WERI-Rb-1 (cell line): ENCODE results near the gene OR2M5.

ENCODE experiments used
- DNase-seq: peaks from one replicate; pipeline ENCODE4 v3.0.0-alpha.2; 2020
- H3K27ac ChIP-seq: fragments of 250-450 bp; sonication (Bioruptor Pico); 2 replicates; pipeline ENCODE4 v1.5.1; 2020; ENCODE audit warnings: mild to moderate bottlenecking, moderate library complexity
- H3K27me3 ChIP-seq: fragments of 250-450 bp; sonication (Bioruptor Pico); 2 replicates; pipeline ENCODE4 v1.5.1; 2021; ENCODE audit warnings: mild to moderate bottlenecking, low read depth, moderate library complexity; ENCODE audit not compliant: insufficient read depth, severe bottlenecking
- H3K36me3 ChIP-seq: fragments of 250-450 bp; sonication (Bioruptor Pico); 2 replicates; pipeline ENCODE4 v1.5.1; 2020; ENCODE audit warnings: mild to moderate bottlenecking, moderate library complexity
- H3K4me3 ChIP-seq: 2 replicates; pipeline ENCODE4 v1.5.1; 2011; ENCODE audit warnings: low read depth, mild to moderate bottlenecking, control low read depth, low read length
- H3K9me3 ChIP-seq: fragments of 250-450 bp; sonication (Bioruptor Pico); 2 replicates; pipeline ENCODE4 v1.5.1; 2021; ENCODE audit warnings: mild to moderate bottlenecking, moderate library complexity; ENCODE audit not compliant: severe bottlenecking
- CTCF ChIP-seq: IDR thresholded peaks from 2 replicates; pipeline ENCODE4 v1.5.1; 2011; ENCODE audit warnings: low read depth, mild to moderate bottlenecking, control low read depth, inconsistent platforms, low read length

Gene OR2M5

GRCh38 chr1:248144513-248145198 lies at the start of gene OR2M5:
Gene OR2M5, plus strand, starts transcription at chr1:248145148. Its CDS starts 0 bp downstream, at chr1:248145148.
- TF ChIP-seq CTCF, result no peak
- no peak within 1 kb of the TSS for H3K4me3 ChIP-seq
- no peak for DNase-seq
- no peak within 1 kb of the TSS for H3K27ac ChIP-seq
- H3K36me3 ChIP-seq, result no peaks in the 10 kb centered on the region
- peaks cover 63% of the 10 kb centered on the region for H3K27me3 ChIP-seq
- no peaks in the 10 kb centered on the region for H3K9me3 ChIP-seq

GRCh38 chr1:248098529-248098928 lies 46.4 kb upstream of the OR2M5 start:
- Histone ChIP-seq H3K36me3 (no peaks in the 10 kb centered on the region), H3K4me3 (no peak overlapping the region), H3K9me3 (no peaks in the 10 kb centered on the region), H3K27me3 (peaks cover 26% of the 10 kb centered on the region), H3K27ac (no peak overlapping the region)
- DNase-seq, result no peak
- TF ChIP-seq CTCF, result no peak

- no peak overlapping the region for H3K4me3 ChIP-seq
- H3K27me3 ChIP-seq, result peaks cover 9% of the 10 kb centered on the region
- DNase-seq, result no peak
- TF ChIP-seq CTCF, result no peak
- H3K9me3 ChIP-seq, result no peaks in the 10 kb centered on the region
- no peaks in the 10 kb centered on the region for H3K36me3 ChIP-seq
- H3K27ac ChIP-seq, result no peak overlapping the region
Measured at GRCh38 chr1:248102847-248103246, 42.1 kb upstream of the OR2M5 start.

GRCh38 chr1:248111157-248111556 lies 33.8 kb upstream of the OR2M5 start:
- Histone ChIP-seq H3K27ac (no peak overlapping the region), H3K4me3 (no peak overlapping the region), H3K36me3 (no peaks in the 10 kb centered on the region), H3K27me3 (peaks cover 47% of the 10 kb centered on the region), H3K9me3 (peaks cover 17% of the 10 kb centered on the region)
- TF ChIP-seq CTCF, result no peak
- DNase-seq, result no peak

- no peak for DNase-seq
- Histone ChIP-seq H3K27me3 (peaks cover 34% of the 10 kb centered on the region), H3K9me3 (peaks cover 17% of the 10 kb centered on the region), H3K4me3 (no peak overlapping the region), H3K27ac (no peak overlapping the region), H3K36me3 (no peaks in the 10 kb centered on the region)
- TF ChIP-seq CTCF, result no peak
Measured at GRCh38 chr1:248114890-248115289, 30.1 kb upstream of the OR2M5 start.

- TF ChIP-seq CTCF, result no peak
- Histone ChIP-seq H3K36me3 (no peaks in the 10 kb centered on the region), H3K27ac (no peak overlapping the region), H3K4me3 (no peak overlapping the region), H3K9me3 (no peaks in the 10 kb centered on the region), H3K27me3 (peaks cover 77% of the 10 kb centered on the region)
- DNase-seq, result no peak
Measured at GRCh38 chr1:248127653-248128052, 17.3 kb upstream of the OR2M5 start.
